ENCODE data around the gene PI16.
A peak's percentile ranks its signal among the peaks of the same experiment; 100 is the strongest.
"Not testable (repeated sequence)": the region's sequence is repeated elsewhere in the genome, so short reads cannot be mapped to it uniquely, and the experiment has no call there.

PI16 gene

DNA sequence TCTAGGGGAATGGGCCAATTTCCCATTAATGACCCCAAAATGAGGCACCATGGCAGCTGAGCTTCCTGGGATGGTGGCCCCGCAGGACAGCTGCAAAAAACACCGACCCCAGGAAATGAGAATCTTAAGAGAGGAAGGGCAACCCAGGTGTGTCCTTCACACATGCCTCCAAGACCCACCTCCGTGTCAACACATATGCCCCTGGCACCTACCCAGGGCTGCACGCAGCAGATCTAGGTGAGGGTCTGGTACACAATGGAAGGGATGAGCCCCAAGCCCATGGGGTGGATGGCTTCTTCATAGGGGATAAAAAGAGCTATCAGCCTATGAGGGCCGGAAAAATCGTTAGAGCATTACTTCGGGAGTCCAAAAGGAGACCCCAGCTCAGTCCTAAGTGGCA is 22.0 kb downstream of the PI16 start:
- no peak for DNase-seq

DNA sequence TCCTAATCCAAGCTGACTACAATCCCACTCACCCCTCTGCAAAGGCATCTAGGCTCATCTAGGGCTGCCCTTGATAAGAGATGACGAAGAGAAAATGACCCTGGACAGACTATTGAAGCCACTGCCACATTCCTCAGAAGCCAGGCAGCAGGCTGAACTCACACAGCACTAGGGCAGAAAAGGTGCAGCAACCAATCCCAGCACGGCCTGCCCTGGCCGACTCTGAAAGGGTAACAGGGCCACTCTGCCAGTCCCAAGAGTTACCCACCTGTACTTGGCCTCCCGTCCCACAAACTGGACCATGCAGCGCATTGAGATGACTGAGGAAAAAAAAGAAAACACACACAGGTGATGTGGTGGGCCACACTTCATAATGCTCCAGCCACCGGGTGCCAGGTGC is 22.4 kb downstream of the PI16 start:
- DNase-seq, result no peak

DNA sequence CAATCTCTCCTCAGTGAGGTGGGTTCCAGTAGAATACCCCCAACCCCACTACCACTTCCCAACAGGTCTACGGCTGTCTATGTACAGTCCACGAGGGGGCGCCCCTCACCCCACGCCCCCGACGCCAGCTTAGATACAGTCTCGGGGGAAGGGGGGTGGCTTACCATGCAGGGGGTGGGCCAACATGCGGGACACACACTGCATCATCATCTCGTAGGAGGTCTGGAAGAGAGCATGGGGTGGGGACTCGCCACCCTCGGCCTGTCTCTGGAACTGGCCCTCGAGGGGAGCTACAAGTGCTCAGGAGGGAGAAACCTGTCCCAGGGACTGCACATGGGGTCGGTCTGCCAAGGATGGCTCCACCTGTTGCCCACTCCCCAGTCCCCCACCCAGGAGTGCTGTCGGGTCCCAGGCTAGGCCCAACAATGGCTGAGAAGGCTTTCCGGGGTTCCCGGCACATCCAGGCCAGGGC is 23.0 kb downstream of the PI16 start:
- no peak for DNase-seq

GRCh38 chr6:36978421-36979346 is 24.1 kb downstream of the PI16 start:
- DNase-seq, result no peak

GRCh38 chr6:36979347-36979742 is 24.8 kb downstream of the PI16 start:
- DNase-seq, result peak; percentile 24

- no peak for DNase-seq
Measured at GRCh38 chr6:36980129-36980528, 25.6 kb downstream of the PI16 start.

DNA sequence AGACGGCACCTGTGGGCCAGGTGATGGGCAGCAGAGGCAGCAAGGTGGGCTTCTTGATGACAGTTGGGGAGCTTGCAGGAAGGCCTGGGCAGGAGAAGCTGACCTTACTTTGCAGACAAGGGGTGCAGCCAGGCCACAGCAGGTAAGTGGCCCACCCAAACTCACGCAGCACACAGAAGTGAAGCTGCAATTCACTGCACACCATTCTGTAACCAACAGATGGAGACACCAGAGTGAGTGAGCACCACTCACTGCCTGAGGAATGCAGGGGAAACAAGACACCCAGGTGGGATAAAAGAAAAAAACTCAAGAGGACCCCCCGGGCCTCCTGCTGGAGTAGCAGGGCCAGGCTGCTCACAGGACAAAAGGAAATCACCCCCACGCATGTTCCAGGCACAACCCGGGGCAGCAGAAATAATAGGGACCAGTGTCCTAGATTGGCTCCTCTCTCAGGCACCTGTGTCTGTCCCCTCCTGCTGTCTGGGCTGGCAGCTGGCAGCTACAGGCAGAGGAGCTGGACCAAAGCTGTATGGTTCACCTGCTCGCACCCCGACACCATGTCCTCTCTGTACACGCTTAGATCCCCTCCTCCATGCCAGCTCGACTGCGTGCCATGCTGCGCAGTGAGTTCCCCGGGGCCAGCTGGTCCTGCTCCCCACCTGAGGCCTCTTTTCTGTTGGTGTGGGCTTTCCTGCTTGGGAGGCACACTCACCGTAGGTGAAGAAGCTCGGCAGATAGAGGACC is 26.5 kb downstream of the PI16 start:
- no peak for DNase-seq

DNA sequence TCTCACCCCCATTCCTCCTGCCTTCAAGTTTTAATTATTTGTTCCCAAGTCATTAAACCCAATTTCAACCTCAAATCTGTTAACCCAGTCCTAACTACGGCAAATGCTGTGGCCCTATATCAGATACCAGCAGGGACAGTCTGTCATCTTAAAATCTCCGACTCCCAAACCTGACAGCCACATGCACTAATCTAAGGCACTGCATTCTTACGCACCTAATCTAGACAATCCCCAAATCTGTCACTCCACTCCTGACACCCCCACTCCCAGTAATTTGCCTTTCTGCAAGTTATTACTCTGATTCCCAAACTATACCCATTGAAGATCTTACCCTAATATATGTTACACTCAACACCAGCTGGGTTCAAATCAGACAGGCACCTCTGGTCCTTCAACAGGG is 29.0 kb downstream of the PI16 start:
- DNase-seq, result no peak

DNA sequence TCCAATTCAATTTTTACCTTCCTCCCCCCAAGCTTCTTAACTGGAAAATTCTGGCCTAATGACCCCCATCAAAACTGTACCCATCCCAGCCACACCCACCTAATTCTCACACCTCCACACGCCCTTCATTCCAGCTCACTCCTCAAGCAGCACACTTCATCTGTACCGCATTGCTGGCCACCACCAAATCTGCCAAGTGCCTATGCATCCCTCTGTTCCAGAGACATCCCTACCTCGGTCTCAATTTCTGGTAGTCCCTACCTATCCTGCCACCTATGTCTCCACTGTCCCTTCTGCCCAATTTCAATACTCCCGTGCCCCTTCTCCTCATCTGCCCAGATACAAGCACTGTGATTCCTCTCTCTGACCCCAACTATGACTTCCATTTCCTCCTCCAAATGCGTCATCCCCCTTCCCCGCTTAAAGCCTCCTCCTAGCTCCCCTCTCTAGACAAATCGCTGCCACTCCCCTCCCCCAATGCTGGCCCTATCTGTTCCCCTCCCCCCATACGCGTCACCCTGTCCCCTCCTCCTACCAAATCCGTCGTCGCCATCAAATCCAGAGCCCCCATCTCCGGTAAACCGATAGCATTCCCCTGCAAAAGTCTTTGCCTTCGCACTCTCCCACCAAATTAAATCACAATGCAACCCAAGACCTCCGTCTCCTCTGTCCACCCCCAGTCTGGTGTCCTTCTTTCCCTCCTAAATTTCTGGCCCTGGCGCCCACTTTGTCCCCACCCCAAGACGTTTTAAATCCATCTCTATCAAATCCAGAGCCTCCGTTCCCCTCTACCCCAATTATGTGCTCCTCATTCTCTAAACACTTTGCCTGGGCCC is 30.3 kb downstream of the PI16 start:
- peak; percentile 59 for DNase-seq

GRCh38 chr6:36985417-36985807 is 30.9 kb downstream of the PI16 start:
- DNase-seq, result no peak

DNA sequence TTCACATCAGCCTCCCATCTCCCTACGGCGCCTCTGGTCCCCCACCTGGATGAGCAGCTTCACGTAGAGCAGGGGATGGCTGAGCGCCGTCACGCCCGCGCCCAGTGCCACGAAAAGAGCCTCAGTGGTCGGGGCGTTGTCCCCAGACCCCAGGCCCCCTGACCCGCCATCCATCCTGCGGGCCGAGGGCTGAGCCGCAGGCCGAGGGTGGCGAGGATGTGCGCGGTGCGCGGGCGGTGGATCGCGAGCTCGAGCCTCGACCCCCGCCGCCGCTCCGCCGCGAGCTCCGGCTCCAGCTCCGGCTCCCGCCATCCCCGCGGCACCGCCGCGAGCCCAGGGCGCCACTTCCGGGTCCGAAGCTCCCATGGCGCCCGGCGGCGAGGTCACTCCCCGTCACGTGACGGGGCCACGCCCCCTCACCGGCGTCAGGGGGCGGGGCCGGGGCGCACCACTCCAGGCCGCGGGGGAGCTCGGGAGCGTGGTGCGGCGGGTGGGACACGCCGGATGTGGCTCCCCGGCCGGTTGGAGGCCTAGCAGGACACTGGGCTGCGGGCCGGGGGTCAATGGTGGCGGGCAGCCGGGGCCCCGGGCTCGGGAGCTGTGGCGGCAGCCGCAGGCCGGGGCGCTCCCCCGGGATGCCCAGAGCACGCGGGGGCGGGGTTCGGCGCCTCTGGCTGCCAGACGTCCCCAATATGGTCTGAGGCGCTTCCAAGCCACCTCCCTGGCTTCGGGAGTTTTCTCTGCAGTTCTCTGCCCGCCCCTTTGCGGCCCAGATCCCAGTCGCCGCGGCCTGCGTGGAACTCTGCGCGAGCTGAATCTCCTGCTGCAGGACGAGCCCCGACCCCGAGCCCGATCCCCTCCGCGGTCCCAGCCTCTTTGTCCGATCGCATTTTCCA is 31.5 kb downstream of the PI16 start, which contains the start of gene MTCH1:
Gene MTCH1, minus strand, starts transcription at position 389 of the 896 bp plus-strand sequence. Its CDS starts 23 bp downstream, at position 366.
- DNase-seq, result peak; percentile 80

GRCh38 chr6:36986704-36987047 is 32.1 kb downstream of the PI16 start:
- DNase-seq, result no peak

DNA sequence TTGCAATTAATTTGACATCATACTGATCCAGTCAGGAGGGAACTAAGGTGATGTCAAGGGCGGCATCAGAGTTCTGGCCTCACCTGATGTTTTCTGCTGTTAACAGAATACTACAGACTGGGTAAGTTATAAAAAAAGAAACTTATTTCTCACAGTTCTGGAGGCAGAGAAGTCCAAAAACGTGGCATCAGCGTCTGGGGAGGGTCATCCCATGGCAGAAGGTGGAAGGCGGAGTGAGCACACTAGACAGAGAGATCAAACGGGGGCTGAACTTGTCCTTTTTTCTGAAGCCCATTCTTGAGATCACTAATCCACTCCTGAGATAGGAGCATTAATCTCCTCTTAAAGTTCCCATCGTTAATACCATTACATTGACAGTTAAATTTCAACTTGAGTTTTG is 34.7 kb downstream of the PI16 start:
- DNase-seq, result no peak

DNA sequence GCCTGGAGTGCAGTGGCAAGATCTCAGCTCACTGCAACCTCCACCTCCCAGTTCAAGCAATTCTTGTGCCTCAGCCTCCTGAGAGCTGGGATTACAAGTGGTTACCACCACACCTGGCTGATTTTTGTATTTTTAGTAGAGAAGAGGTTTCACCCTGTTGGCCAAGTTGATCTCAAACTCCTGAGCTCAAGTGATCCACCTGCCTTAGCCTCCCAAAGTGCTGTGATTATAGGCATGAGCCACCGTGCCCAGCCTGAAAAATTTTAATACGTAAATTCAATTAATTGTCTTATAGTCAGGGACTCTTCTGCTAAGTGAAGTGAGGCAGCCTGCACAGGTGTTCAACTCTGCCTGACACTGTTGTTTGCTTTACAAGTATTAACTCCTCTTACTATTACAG is 35.9 kb downstream of the PI16 start:
- DNase-seq, result not testable (repeated sequence)

DNA sequence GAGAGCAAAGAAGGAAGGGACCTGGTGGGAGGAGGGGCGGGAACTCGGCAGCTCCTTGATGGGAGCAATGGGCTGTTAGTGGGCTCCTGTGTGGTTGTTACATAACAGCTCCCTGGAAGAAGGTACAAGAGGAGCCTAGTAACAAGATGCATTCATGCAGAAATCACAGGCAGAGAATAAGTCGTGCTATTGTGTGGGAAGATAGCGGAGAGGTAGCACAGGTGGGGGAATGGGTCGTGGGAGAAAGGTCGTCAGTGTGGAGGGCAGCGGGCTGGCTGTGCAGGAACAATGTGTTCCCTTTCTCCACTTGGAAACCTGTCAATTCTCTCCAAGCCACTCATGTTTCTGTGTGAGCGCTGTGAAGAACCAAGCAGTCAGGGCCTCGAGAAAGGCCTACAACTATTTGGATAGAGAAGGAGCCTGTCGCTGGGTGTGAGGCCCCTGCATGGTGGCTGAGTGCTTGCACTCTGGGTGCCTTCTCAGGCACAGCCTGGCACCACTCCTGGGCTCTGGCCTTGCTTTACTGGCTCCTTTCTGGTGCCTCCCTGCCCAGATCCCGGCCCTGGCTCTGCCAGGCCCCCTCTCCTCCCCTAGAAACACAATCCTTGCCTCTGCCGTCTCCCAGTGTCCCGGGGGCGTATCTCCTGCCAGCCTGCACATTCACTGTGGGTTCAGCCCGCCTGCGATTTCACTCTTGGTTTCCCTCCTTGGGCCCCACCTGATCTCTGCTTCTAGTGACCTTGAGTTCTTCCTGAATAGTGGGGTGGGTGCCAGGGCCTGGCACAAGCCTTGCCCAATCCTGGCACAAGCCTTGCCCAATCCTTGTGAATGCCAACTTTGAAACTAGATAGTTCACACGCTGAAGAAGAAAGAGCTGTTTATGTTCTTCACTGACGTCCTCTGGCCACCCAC is 43.5 kb downstream of the PI16 start:
- DNase-seq, result no peak

DNA sequence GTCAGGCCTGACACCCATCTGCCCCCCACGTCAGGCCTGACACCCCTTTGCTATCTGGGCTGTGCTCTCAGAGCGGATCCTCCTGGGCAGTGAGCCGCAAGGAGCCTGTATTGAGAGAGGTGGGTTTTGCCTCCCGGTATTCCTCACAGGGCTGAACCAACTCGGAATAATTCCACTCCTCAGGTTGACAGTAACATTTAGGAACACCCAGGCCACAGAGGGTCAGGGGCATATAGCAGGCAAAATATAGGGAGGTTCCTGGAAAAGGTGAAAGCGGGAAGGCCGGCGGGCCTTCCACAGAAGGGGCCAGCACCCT is 44.1 kb downstream of the PI16 start:
- no peak for DNase-seq

DNA sequence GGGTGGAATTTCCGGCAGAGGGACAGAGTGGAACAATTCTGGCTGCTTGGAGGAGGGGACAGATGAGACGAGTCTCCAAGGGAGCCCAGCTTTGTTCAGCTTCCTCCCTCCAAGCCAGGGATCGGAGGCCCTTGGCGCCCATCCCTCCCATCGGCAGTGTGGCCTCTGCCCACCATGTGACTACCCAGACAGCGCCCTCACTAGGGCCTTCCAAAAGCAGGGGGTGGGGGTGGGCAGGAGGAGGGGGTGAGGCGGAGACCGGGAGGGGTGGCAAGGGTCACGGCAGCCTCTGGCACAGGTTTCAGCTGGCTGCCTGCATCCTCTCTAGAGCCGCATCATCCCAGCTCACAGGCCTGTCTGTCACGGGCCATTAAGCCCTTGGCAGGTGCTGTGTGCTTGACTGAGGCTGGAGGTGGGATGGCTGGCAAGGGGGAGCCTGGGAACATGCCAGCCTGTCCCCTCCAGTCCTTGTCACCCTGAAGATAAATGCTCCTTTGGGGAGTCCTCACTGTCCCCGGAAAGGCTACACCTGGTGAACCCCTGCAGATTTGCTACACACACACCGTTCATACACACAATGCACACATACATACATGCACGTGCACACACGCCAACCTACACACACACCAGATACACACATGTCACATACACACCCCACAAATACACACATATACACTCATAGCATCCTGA is 44.7 kb downstream of the PI16 start:
- no peak for DNase-seq

DNA sequence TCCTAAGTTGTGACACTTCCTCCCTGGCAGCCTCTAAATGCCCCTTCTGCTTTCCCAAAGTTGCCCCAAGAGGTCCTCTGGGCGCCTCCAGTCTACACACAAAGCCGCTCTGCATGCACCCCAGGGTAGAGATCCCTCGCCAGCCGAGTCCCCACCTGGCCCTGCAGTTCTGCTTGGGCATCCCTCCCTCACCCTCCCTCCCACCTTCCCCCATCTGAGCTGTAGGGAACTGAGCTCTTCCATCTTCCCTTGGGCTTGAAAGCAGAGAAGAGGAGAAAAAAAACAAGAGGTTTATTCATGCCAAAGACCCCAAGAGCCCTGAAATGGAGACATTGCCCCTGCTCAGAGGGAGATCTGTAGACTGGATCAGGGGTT is 45.2 kb downstream of the PI16 start:
- DNase-seq, result no peak

GRCh38 chr6:37004044-37004980 is 49.8 kb downstream of the PI16 start:
- DNase-seq, result no peak
